Measurements from ENCODE around the gene VSIG10L2.

DNA sequence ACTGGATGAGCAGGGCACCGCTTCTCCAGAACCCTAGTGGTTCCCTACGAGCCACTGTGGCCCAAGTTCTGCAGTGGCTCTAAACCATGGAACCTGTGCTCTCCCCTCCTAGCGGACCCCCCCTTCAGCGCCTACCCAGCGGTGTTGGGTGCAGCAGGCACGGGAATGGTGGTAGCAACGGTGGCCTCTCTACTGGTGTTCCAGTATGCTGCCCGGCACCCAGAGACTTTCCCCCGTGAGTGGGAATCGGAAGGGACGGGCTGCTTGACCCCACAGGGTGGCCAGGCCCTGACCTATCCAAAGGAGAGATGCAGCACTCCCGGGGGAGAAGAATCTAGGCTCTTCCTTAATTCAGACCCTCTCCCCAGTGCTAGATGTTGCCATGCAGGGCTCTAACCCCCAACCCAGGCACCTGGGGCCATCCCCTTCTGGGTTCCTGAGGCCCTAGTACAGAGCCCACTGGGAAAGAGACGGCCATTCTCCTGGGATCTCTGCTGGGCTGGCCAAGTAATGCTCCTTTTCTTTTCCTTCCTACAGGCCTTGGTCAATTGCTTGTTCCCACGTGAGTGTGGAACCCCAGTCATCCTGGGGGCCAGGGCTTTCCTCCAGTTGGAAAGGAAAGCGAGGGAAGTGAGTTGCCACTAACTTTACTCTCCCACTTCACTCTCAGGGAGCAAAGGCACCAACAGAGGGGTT lies 9.2 kb downstream of the VSIG10L2 start:
- TF ChIP-seq, protein P1, sequence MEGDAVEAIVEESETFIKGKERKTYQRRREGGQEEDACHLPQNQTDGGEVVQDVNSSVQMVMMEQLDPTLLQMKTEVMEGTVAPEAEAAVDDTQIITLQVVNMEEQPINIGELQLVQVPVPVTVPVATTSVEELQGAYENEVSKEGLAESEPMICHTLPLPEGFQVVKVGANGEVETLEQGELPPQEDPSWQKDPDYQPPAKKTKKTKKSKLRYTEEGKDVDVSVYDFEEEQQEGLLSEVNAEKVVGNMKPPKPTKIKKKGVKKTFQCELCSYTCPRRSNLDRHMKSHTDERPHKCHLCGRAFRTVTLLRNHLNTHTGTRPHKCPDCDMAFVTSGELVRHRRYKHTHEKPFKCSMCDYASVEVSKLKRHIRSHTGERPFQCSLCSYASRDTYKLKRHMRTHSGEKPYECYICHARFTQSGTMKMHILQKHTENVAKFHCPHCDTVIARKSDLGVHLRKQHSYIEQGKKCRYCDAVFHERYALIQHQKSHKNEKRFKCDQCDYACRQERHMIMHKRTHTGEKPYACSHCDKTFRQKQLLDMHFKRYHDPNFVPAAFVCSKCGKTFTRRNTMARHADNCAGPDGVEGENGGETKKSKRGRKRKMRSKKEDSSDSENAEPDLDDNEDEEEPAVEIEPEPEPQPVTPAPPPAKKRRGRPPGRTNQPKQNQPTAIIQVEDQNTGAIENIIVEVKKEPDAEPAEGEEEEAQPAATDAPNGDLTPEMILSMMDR (IDR thresholded peaks at IDR 0.05; ENCODE audit: insufficient read depth, low read depth, low read length), result no peak
- no peak for TF ChIP-seq EZH2 (IDR thresholded peaks at IDR 0.05; ENCODE audit: insufficient read depth, low read length)

Measured in astrocyte (in vitro differentiated cells and primary cell).